Measurements from ENCODE around the gene C2orf78. TPM values are rescaled to one million over a fixed set of nuclear protein-coding genes. Genes with fewer than 3 reads are reported as not detected.

The C2orf78 gene
- total RNA-seq, 4 donors from 2014 or later, result not detected

- Histone ChIP-seq H3K27ac (peak overlapping the region in 2 of 3 donors; percentile 83 to 87), H3K4me1 (peaks cover 11 to 15% of the 10 kb centered on the region in 2 donors), H3K36me3 (no peaks in the 10 kb centered on the region), H3K9me3 (no peaks in the 10 kb centered on the region), H3K27me3 (no peaks in the 10 kb centered on the region), H3K4me3 (replicated peaks in 1 of 3) (peak overlapping the region in 2 of 3 donors; percentile 85 to 89)
- DNase-seq, result no peak
- TF ChIP-seq POLR2A (IDR thresholded peaks at IDR 0.05) (no peak), CTCF (IDR thresholded peaks at IDR 0.05) (no peak)
- intact Hi-C loops (cut with DNase I), result loop anchor here (10.0 kb wide), 2 partner anchors 316 to 506 kb away; partner anchors contain the start of gene BOLA3
- WGBS, 2 donors, result 55 to 66% methylated on average over 4 of the region's 4 CpGs
Measured at GRCh38 chr2:73828389-73828817, 44.4 kb downstream of the C2orf78 start.

GRCh38 chr2:73828818-73829570 lies 45.0 kb downstream of the C2orf78 start, which contains the start of gene STAMBP:
Gene STAMBP (plus strand): TSS chr2:73828961. CDS start chr2:73830857, 1,896 bp downstream.
- no peaks in the 10 kb centered on the region for H3K27me3 ChIP-seq
- no peak for TF ChIP-seq CTCF (IDR thresholded peaks at IDR 0.05)
- TF ChIP-seq POLR2A (IDR thresholded peaks at IDR 0.05), result peak in 1 of 2 donors; percentile 73
- intact Hi-C loops (cut with DNase I), result loop anchor here (10.0 kb wide), 2 partner anchors 316 to 506 kb away; partner anchors contain the start of gene BOLA3
- H3K27ac ChIP-seq, result peak within 1 kb of the TSS; percentile 83 to 87 (median 84)
- no peaks in the 10 kb centered on the region for H3K36me3 ChIP-seq
- H3K9me3 ChIP-seq, result no peaks in the 10 kb centered on the region
- DNase-seq, result peak; percentile 97 to 98
- 0 to 1% methylated on average over 36 to 42 of the region's 48 CpGs for WGBS, 2 donors
- peak within 1 kb of the TSS; percentile 69 to 89 (median 85) for H3K4me3 ChIP-seq (replicated peaks in 1 of 3)
- H3K4me1 ChIP-seq, result peaks cover 11 to 15% of the 10 kb centered on the region in 2 donors

GRCh38 chr2:73830871-73831401 lies 47.0 kb downstream of the C2orf78 start:
- no peak overlapping the region for H3K27ac ChIP-seq
- H3K27me3 ChIP-seq, result no peaks in the 10 kb centered on the region
- H3K4me3 ChIP-seq (replicated peaks in 1 of 3), result no peak overlapping the region
- no peaks in the 10 kb centered on the region for H3K36me3 ChIP-seq
- H3K9me3 ChIP-seq, result no peaks in the 10 kb centered on the region
- intact Hi-C loops (cut with DNase I), result loop anchor here (10.0 kb wide), 1 partner anchor 154 kb away; the partner anchor contains the start of gene TET3
- TF ChIP-seq CTCF (IDR thresholded peaks at IDR 0.05) (no peak), POLR2A (IDR thresholded peaks at IDR 0.05) (no peak)
- 90 to 96% methylated on average over 11 of the region's 11 CpGs for WGBS, 2 donors
- H3K4me1 ChIP-seq, result peaks cover 11 to 15% of the 10 kb centered on the region in 2 donors
- no peak for DNase-seq

- Histone ChIP-seq H3K27ac (no peak overlapping the region), H3K27me3 (no peaks in the 10 kb centered on the region), H3K36me3 (no peaks in the 10 kb centered on the region), H3K9me3 (no peaks in the 10 kb centered on the region), H3K4me3 (replicated peaks in 1 of 3) (no peak overlapping the region), H3K4me1 (peaks cover 11 to 15% of the 10 kb centered on the region in 2 donors)
- no peak for TF ChIP-seq CTCF (IDR thresholded peaks at IDR 0.05)
- TF ChIP-seq POLR2A (IDR thresholded peaks at IDR 0.05), result peak in 1 of 2 donors; percentile 16
- intact Hi-C loops (cut with DNase I), result loop anchor here (10.0 kb wide), 1 partner anchor 152 kb away; the partner anchor contains the start of gene TET3
- no peak for DNase-seq
Measured at GRCh38 chr2:73832930-73833329, 48.9 kb downstream of the C2orf78 start.

All from thyroid gland (tissue), 4 donors.